Calu3 (cell line): ENCODE data around the gene GYPC. TPM values are rescaled to one million over a fixed set of nuclear protein-coding genes. Genes with fewer than 3 reads are reported as not detected.

Source experiments
- BruUV-seq: library from RNA; stranded (reverse); fragments of 400-500 nt; replicated peaks from 2 replicates; lab custom pipeline; 2021; lab: Mats Ljungman, UMichigan
- CTCF ChIA-PET: fragments of 300-600 bp; sonication (Branson Sonifier 250); formaldehyde crosslinking; loops from one replicate; lab custom pipeline; 2022; ENCODE audit warnings: antibody characterized with exemption; lab: Charles Lee
- DNase-seq: peaks from one replicate; pipeline ENCODE4 v3.0.0; 2022
- H3K27ac Mint-ChIP-seq: one replicate; pipeline ENCODE4 v1.8.0; 2022; ENCODE audit warnings: mixed read lengths; ENCODE audit not compliant: unreplicated experiment
- H3K27me3 Mint-ChIP-seq: one replicate; pipeline ENCODE4 v1.8.0; 2022; ENCODE audit warnings: mixed read lengths; ENCODE audit not compliant: unreplicated experiment
- H3K36me3 Mint-ChIP-seq: one replicate; pipeline ENCODE4 v1.8.0; 2022; ENCODE audit warnings: mild to moderate bottlenecking, moderate library complexity, mixed read lengths; ENCODE audit not compliant: insufficient read depth, unreplicated experiment
- H3K4me1 Mint-ChIP-seq: one replicate; pipeline ENCODE4 v1.8.0; 2022; ENCODE audit warnings: mild to moderate bottlenecking, low read depth, mixed read lengths; ENCODE audit not compliant: unreplicated experiment
- H3K4me3 Mint-ChIP-seq: one replicate; pipeline ENCODE4 v1.8.0; 2022; ENCODE audit warnings: mild to moderate bottlenecking, low read depth, moderate library complexity, mixed read lengths; ENCODE audit not compliant: unreplicated experiment
- H3K9me3 Mint-ChIP-seq: one replicate; pipeline ENCODE4 v1.8.0; 2022; ENCODE audit warnings: low read depth, mixed read lengths; ENCODE audit not compliant: unreplicated experiment
- CTCF ChIP-seq: fragments of 200-600 bp; IDR thresholded peaks from one replicate; pipeline ENCODE4 v1.8.0; 2022; ENCODE audit warnings: antibody characterized with exemption; ENCODE audit not compliant: unreplicated experiment
- intact Hi-C: fragments of 100-400 bp; cut with micrococcal nuclease; formaldehyde crosslinking; loops from one replicate; pipeline ENCODE4 v1.10.0; 2022; ENCODE audit not compliant: unreplicated experiment
- total RNA-seq: library from RNA; stranded (reverse); gene quantifications from 2 replicates; pipeline ENCODE4 v1.2.3, GENCODE V29; 2022

The GYPC gene
- total RNA-seq, 1 experiment from 2014 or later: not detected

GRCh38 chr2:126664639-126665038 lies 8.7 kb downstream of the GYPC start:
- Mint-ChIP-seq H3K9me3 (no peaks in the 10 kb centered on the region), H3K4me1 (no peaks in the 10 kb centered on the region), H3K4me3 (no peak overlapping the region), H3K36me3 (peaks cover 7% of the 10 kb centered on the region), H3K27ac (no peak overlapping the region), H3K27me3 (peaks cover 9% of the 10 kb centered on the region)
- TF ChIP-seq CTCF: no peak
- CTCF ChIA-PET: no interaction called here
- no TSS peak for BruUV-seq
- DNase-seq: no peak
- intact Hi-C loops: no loop called here

- no TSS peak for BruUV-seq
- Mint-ChIP-seq H3K27me3 (peaks cover 9% of the 10 kb centered on the region), H3K9me3 (no peaks in the 10 kb centered on the region), H3K4me3 (no peak overlapping the region), H3K36me3 (peaks cover 7% of the 10 kb centered on the region), H3K27ac (no peak overlapping the region), H3K4me1 (no peaks in the 10 kb centered on the region)
- DNase-seq: no peak
- CTCF ChIA-PET: no interaction called here
- intact Hi-C loops: no loop called here
- TF ChIP-seq CTCF: no peak
Observed at GRCh38 chr2:126665483-126665882, 9.5 kb downstream of the GYPC start.

- Mint-ChIP-seq H3K4me3 (no peak overlapping the region), H3K4me1 (no peaks in the 10 kb centered on the region), H3K27me3 (peaks cover 9% of the 10 kb centered on the region), H3K9me3 (no peaks in the 10 kb centered on the region), H3K36me3 (peaks cover 7% of the 10 kb centered on the region), H3K27ac (no peak overlapping the region)
- no peak for TF ChIP-seq CTCF
- no TSS peak for BruUV-seq
- CTCF ChIA-PET: no interaction called here
- intact Hi-C loops: no loop called here
- no peak for DNase-seq
Observed at GRCh38 chr2:126668254-126668653, 12.3 kb downstream of the GYPC start.

GRCh38 chr2:126669772-126670171 lies 13.8 kb downstream of the GYPC start:
- Mint-ChIP-seq H3K27me3 (peaks cover 1% of the 10 kb centered on the region), H3K4me3 (no peak overlapping the region), H3K9me3 (no peaks in the 10 kb centered on the region), H3K36me3 (peaks cover 7% of the 10 kb centered on the region), H3K27ac (no peak overlapping the region), H3K4me1 (no peaks in the 10 kb centered on the region)
- CTCF ChIA-PET: no interaction called here
- no peak for DNase-seq
- TF ChIP-seq CTCF: no peak
- no TSS peak for BruUV-seq
- intact Hi-C loops: no loop called here
